Osteoblast (primary cell): ENCODE data around the gene ULK3. TPM values are rescaled to one million over a fixed set of nuclear protein-coding genes. Genes with fewer than 3 reads are reported as not detected.

Experiments used
- DNase-seq: peaks from one replicate; pipeline ENCODE4 v3.0.0; 2011; ENCODE audit warnings: low spot score, mixed read lengths; ENCODE audit not compliant: insufficient read length; ENCODE audit errors: missing footprints
- H2AFZ ChIP-seq: 2 replicates; pipeline ENCODE4 v1.6.0; 2011; ENCODE audit warnings: mild to moderate bottlenecking, low read length
- H3K27ac ChIP-seq: 2 replicates; pipeline ENCODE4 v1.5.1; 2011; ENCODE audit warnings: mild to moderate bottlenecking, low read depth, low read length, moderate library complexity
- H3K27me3 ChIP-seq: 2 replicates; pipeline ENCODE4 v1.6.0; 2012; ENCODE audit warnings: mild to moderate bottlenecking, control low read depth, inconsistent platforms, low read length, moderate library complexity; ENCODE audit not compliant: insufficient read depth
- H3K36me3 ChIP-seq: 2 replicates; pipeline ENCODE4 v1.5.1; 2011; ENCODE audit warnings: mild to moderate bottlenecking, low read length, control low read depth, moderate library complexity; ENCODE audit not compliant: insufficient read depth
- H3K4me1 ChIP-seq: 2 replicates; pipeline ENCODE4 v1.5.1; 2011; ENCODE audit warnings: mild to moderate bottlenecking, low read length, control low read depth, moderate library complexity; ENCODE audit not compliant: insufficient read depth
- H3K4me2 ChIP-seq: 2 replicates; pipeline ENCODE4 v1.6.0; 2011; ENCODE audit warnings: mild to moderate bottlenecking, low read length; ENCODE audit not compliant: insufficient read depth
- H3K4me3 ChIP-seq: fragments of 200-600 bp; sonication (generic); 3 replicates; pipeline ENCODE4 v1.5.1; 2012; ENCODE audit warnings: mild to moderate bottlenecking, low read length, inconsistent platforms; ENCODE audit not compliant: insufficient read depth
- H3K79me2 ChIP-seq: 2 replicates; pipeline ENCODE4 v1.6.0; 2012; ENCODE audit warnings: mild to moderate bottlenecking, low read length, control low read depth, inconsistent platforms; ENCODE audit not compliant: insufficient read depth
- H3K9me3 ChIP-seq: 2 replicates; pipeline ENCODE4 v1.5.1; 2011; ENCODE audit warnings: low read depth, low read length, control low read depth
- H4K20me1 ChIP-seq: 2 replicates; pipeline ENCODE4 v1.6.0; 2012; ENCODE audit warnings: mild to moderate bottlenecking, low read length, control low read depth; ENCODE audit not compliant: insufficient read depth
- total RNA-seq: library from RNA; depleted of rRNA; stranded (reverse); fragments of >200 nt; gene quantifications from 2 replicates; pipeline ENCODE4 v1.2.3, GENCODE V29; 2012
- TF ChIP-seq, protein P1 (sequence below): IDR thresholded peaks from 2 replicates; pipeline ENCODE4 v1.5.1; 2011; ENCODE audit warnings: mild to moderate bottlenecking, low read depth, low read length, moderate library complexity; ENCODE audit errors: extremely low read depth

Gene ULK3
- total RNA-seq, 1 donor, result 21.4 TPM

DNA sequence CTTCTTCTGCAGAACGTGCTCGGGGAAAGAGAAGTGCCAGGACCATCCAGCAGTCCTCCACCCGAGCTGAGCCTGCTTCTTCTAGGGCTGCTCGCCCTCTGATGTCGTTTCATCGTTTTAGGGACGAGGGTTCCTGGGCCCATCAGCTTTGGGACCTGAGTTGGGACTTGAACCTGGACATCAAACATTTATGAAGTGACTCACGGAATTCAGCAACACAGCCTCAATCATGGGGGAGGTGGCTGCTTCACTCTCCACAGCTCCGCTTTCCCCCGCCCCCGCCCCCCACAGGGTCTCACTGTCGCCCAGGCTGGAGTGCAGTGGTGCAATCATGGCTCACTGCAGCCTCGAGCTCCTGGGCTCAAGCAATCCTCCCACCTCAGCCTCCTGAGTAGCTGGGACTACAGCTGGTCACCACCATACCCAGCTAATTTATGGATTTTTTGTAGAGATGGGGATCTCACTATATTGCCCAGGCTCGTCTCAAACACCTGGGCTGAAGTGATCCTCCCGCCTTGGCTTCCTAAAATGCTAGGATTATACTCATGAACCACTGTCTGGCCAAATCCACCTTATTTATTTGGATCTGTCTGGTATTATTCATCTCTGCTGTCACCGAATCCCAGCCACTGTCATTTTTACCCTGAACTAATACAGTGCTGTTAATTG is 30.9 kb upstream of the ULK3 start:
- Histone ChIP-seq H3K4me2 (peak overlapping the region; percentile 100), H3K27me3 (peaks cover 7% of the 10 kb centered on the region), H3K27ac (peak overlapping the region; percentile 45), H3K36me3 (no peaks in the 10 kb centered on the region), H3K4me1 (peaks cover 12% of the 10 kb centered on the region), H2AFZ (peak overlapping the region; percentile 95), H3K79me2 (peaks cover 39% of the 10 kb centered on the region), H3K9me3 (no peaks in the 10 kb centered on the region), H3K4me3 (peak overlapping the region; percentile 96), H4K20me1 (peaks cover 25% of the 10 kb centered on the region)
- TF ChIP-seq, protein P1, sequence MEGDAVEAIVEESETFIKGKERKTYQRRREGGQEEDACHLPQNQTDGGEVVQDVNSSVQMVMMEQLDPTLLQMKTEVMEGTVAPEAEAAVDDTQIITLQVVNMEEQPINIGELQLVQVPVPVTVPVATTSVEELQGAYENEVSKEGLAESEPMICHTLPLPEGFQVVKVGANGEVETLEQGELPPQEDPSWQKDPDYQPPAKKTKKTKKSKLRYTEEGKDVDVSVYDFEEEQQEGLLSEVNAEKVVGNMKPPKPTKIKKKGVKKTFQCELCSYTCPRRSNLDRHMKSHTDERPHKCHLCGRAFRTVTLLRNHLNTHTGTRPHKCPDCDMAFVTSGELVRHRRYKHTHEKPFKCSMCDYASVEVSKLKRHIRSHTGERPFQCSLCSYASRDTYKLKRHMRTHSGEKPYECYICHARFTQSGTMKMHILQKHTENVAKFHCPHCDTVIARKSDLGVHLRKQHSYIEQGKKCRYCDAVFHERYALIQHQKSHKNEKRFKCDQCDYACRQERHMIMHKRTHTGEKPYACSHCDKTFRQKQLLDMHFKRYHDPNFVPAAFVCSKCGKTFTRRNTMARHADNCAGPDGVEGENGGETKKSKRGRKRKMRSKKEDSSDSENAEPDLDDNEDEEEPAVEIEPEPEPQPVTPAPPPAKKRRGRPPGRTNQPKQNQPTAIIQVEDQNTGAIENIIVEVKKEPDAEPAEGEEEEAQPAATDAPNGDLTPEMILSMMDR, result no peak
- DNase-seq, result no peak

DNA sequence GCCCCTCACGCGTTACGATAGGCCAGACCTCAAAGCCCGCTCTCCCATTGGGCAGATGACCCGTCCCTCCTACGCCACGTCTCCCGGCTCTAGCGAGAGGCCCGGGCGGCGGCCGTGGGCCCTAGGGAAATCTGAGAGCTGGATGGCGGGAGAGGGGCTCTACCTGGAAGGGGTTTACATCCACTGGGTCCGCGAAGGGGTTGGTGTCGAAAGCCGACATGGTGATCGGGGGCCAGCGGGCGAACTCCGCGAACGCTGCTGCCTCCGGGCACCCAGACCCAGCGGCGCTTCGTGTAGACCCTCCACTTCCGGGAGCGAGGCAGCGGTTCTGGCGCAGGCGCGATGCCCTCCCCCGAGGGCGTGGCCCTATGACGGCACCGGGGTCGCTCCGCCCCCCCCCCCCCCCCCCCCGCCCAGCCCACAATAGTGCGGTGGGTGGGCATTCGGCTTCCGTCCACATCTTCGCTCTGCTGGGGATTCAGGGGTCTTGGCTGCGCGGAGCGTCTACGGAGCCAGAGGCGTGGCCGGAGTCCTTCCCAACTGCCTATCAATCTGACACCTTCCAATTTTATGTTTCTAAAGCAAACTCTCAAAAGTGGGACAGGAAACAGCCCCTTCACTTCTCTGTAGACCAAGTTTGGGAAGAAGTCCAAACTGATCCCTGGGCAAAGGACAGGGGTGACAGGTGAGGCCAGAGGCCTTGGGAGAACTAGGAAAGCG is 30.2 kb upstream of the ULK3 start, which contains the start of gene SCAMP2:
Gene SCAMP2 (minus strand): TSS at position 330 of the 720 bp plus-strand sequence. CDS start 110 bp downstream, at position 220.
- Histone ChIP-seq H3K27me3 (peaks cover 7% of the 10 kb centered on the region), H3K36me3 (peaks cover under 1% of the 10 kb centered on the region), H3K4me3 (peak within 1 kb of the TSS; percentile 96), H3K27ac (peak within 1 kb of the TSS; percentile 96), H4K20me1 (peaks cover 30% of the 10 kb centered on the region), H3K9me3 (no peaks in the 10 kb centered on the region), H3K79me2 (peaks cover 46% of the 10 kb centered on the region), H3K4me2 (peak within 1 kb of the TSS; percentile 100), H3K4me1 (peaks cover 12% of the 10 kb centered on the region), H2AFZ (peak within 1 kb of the TSS; percentile 95)
- peak; percentile 99 for DNase-seq
- TF ChIP-seq, protein P1, result no peak

DNA sequence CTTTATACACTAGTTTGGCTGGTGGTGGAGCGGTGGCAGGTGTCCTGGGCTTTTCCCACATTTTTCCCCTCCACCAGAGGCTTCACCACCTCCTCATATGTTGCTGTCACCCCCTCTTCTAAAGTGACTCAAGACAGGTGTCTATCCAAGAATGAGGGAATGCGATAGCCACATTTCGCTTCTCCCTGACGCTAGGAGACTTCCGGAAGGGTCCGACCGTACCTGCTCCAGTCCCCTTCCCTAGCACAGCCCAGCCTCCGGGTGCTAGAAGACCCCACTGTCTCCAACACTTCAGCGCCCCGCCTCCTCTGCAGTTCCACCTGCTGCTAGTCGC is 29.7 kb upstream of the ULK3 start:
- DNase-seq, result no peak
- peaks cover 5% of the 10 kb centered on the region for H3K36me3 ChIP-seq
- peak overlapping the region; percentile 96 for H3K27ac ChIP-seq
- peaks cover 51% of the 10 kb centered on the region for H3K79me2 ChIP-seq
- peak overlapping the region; percentile 96 for H3K4me3 ChIP-seq
- peaks cover 34% of the 10 kb centered on the region for H4K20me1 ChIP-seq
- peaks cover 12% of the 10 kb centered on the region for H3K4me1 ChIP-seq
- peak overlapping the region; percentile 95 for H2AFZ ChIP-seq
- peak overlapping the region; percentile 100 for H3K4me2 ChIP-seq
- H3K9me3 ChIP-seq, result no peaks in the 10 kb centered on the region
- peaks cover 7% of the 10 kb centered on the region for H3K27me3 ChIP-seq
- TF ChIP-seq, protein P1, result no peak

DNA sequence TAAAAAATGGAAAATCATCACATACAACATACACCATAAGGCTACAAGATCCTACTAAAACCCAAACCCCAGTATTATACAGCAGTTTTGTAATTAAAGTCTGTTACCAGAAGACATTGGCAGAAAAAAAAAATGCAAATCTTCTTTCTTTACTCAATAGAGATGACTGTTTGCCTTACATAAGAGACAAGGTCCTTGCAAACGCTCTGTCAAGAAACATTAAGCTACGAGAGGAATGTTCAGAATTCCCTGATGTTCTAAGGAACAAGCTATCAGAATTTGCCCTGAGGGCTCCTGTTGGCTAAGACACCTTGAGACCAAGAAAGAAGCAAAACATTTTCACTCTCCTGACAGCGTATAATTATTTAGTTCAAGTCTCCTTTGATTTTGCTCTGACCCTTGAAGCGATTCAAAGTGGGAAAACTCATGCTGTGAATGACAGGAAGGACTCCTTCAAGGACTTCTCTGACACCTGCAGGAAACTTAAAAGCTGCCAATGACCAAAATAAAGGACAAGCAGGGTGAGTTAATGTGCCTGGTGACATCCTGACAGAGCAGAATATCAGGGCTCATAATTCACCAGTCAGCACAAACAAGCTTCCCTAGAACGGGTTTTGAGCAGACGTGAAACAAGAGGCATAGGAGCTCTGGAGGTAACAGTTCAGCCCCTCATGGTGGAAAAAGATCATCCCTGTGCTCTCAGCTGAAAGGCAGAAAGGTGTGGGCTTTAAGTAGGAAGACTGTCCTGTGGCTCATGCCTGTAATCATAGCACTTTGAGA is 27.7 kb upstream of the ULK3 start:
- no peaks in the 10 kb centered on the region for H3K9me3 ChIP-seq
- H3K4me1 ChIP-seq, result peaks cover 19% of the 10 kb centered on the region
- no peaks in the 10 kb centered on the region for H3K27me3 ChIP-seq
- peaks cover 69% of the 10 kb centered on the region for H3K79me2 ChIP-seq
- H3K4me3 ChIP-seq, result no peak overlapping the region
- TF ChIP-seq, protein P1, result no peak
- H3K4me2 ChIP-seq, result no peak overlapping the region
- no peak overlapping the region for H3K27ac ChIP-seq
- no peak overlapping the region for H2AFZ ChIP-seq
- H3K36me3 ChIP-seq, result peaks cover 5% of the 10 kb centered on the region
- H4K20me1 ChIP-seq, result peaks cover 51% of the 10 kb centered on the region
- DNase-seq, result no peak
